NOMO-1 treated with dmso at 0.1 percent for 144 hours (cell line): ENCODE data around the gene OST4.

Source experiments
- DNase-seq: peaks from one replicate; lab custom pipeline; 2025; ENCODE audit not compliant: unreplicated experiment; lab: John Stamatoyannopoulos, UW

The OST4 gene

DNA sequence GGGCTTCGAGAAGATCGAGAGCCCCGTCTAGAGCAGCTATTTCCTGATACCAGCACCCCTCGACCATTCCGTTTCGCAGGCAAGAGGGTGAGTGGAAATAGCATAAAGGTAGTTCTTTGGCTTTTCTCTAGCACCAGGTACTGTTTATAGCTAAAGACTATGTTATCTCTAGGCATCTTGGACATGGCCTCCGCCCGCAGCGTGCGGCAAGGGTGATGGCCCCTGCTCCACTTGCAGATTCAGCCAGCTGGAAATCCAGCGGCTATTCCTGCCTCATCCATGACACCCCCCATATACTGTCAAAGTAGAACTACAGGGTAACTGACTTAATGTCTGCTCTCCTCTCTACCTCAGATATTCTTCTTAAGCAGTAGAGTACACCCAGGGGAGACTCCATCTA lies 16.7 kb downstream of the OST4 start:
- DNase-seq = no peak

DNA sequence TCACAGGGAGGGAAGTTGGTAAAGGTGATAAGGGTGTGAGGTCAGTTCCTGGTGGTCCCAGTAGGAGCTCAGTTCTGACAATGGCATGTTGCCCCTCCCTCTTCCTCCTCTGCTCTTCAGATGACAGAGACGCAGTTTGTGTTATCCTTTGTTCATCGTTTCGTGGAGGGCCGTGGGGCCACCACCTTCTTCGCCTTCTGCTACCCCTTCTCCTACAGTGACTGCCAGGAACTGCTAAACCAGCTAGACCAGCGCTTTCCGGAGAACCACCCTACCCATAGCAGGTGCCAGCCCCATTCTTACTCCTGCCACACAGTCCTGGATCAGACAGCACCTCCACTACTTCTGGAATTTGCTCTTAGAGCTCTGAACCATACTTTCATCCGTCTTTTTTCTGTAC lies 17.7 kb downstream of the OST4 start:
- DNase-seq = no peak

DNA sequence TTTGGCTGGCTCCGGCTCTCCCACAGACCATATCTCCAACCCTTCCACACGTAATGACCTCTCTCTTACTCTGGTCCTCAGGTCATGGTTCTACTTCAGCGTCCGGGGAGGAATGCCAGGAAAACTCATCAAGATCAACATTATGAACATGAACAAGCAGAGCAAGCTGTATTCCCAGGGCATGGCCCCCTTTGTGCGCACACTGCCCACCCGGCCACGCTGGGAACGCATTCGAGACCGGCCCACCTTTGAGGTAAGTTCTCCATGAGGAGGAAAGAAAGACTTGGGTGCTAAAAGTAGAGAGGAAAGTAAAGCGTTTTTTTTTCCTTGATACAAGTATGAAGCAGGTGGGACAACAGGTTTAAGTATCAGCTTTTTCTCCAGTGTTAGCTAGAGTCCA lies 18.1 kb downstream of the OST4 start:
- no peak for DNase-seq

- no peak for DNase-seq
Measured at GRCh38 chr2:27051902-27052645, 19.4 kb downstream of the OST4 start.

GRCh38 chr2:27050996-27051901 lies 20.2 kb downstream of the OST4 start, which contains the start of gene AGBL5:
AGBL5 (plus strand) TSS chr2:27051668; CDS start chr2:27052959, 1,291 bp downstream.
- peak; percentile 90 for DNase-seq

- DNase-seq = peak; percentile 85
Measured at GRCh38 chr2:27050281-27050995, 21.0 kb downstream of the OST4 start.

- peak; percentile 14 for DNase-seq
Measured at GRCh38 chr2:27049422-27050280, 21.8 kb downstream of the OST4 start.

GRCh38 chr2:27042985-27043634 lies 28.3 kb downstream of the OST4 start:
- DNase-seq = no peak

GRCh38 chr2:27042159-27042661 lies 29.2 kb downstream of the OST4 start:
- no peak for DNase-seq

DNA sequence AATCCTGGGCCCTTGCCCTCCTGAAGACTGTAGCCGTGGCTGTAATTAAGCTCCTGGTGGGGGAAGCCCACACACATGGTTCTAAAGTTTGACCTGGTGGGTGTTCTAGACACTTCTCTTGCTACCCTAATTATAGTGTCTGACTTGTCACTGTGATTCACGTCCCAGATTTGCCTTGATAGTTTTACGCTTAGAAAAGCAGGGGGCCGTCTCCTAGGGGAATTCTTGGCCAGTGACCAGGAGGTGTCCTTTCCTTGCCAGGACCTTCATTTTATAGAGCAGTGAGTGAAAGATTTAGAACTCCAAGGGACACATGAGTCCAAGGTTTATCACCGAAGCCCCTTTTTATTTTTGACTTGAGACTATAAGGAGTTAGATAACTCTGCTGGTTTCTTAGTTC lies 29.7 kb downstream of the OST4 start:
- DNase-seq = no peak

GRCh38 chr2:27040282-27040681 lies 31.2 kb downstream of the OST4 start:
- DNase-seq = no peak

GRCh38 chr2:27039871-27040270 lies 31.6 kb downstream of the OST4 start:
- no peak for DNase-seq

GRCh38 chr2:27039426-27039825 lies 32.0 kb downstream of the OST4 start:
- no peak for DNase-seq

DNA sequence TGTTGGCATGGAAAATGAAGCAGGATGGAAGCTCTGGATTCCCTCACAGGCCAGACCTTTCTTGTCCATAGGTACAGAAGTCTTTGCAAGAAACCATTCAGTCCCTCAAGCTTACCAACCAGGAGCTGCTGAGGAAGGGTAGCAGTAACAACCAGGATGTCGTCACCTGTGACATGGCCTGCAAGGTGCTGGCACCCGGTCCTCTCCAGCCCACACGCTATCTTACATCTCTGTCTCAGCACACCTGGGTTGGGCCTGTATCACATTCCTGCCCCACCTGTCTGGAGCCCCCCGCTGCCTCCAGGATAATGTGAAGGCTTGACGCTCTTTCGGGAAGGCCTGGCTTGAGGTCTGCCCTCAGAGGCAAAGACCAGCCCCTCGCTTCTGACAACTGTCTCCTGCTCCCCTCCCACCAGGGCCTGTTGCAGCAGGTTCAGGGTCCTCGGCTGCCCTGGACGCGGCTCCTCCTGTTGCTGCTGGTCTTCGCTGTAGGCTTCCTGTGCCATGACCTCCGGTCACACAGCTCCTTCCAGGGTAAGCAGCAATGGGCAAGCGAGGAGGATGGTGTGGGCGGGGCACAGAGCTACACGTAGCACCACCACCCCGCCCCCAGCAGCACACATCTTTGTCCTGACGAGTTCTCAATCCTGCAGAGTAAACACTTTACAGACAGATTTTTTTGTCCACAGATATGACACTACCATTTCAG lies 32.7 kb downstream of the OST4 start:
- DNase-seq = no peak

DNA sequence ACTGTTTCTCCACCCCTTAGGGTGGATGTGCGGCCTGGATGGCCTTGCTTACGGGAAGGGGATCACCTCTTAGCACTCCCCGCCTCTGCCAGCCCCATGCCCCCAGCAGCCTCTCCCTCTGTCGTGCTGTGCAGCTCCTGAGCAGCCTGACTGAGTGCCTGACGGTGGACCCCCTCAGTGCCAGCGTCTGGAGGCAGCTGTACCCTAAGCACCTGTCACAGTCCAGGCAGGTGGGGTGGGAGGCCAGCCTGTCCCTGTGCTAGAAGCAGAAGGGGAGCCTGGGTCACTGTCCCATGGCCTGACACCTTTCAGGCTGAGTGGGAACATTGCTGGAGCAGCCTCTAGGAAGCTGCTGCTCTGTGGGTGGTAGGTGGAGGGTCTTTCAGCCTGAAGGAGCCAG lies 33.4 kb downstream of the OST4 start:
- DNase-seq = no peak

DNA sequence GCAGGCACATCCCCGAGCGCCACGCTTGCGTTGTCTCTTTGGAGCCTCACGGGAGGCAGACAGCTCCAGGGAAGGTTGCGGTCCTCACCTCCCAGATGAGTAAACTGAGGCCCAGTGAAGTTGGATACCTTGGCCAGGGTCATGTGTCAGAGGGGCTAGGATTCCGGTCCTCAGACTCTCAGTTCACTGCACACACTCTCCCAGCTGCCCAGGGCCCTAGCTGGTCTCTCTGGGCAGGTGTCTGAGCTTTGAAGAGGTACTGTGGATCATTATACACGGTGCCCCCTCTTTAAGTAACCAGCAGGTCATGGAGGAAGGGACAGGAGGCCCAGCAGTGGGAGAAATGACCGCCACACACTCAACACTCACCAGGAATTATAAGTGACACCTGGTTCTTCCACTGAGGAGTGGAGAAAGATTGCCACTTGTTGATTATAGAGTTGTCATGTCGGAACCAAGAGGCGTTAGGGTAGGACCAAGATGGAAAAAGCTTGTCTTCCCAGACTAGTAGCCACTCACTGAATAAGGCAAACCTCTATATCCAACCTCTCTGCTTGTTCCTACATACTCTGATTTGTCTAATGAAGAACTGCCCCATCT lies 38.1 kb downstream of the OST4 start:
- DNase-seq = no peak

DNA sequence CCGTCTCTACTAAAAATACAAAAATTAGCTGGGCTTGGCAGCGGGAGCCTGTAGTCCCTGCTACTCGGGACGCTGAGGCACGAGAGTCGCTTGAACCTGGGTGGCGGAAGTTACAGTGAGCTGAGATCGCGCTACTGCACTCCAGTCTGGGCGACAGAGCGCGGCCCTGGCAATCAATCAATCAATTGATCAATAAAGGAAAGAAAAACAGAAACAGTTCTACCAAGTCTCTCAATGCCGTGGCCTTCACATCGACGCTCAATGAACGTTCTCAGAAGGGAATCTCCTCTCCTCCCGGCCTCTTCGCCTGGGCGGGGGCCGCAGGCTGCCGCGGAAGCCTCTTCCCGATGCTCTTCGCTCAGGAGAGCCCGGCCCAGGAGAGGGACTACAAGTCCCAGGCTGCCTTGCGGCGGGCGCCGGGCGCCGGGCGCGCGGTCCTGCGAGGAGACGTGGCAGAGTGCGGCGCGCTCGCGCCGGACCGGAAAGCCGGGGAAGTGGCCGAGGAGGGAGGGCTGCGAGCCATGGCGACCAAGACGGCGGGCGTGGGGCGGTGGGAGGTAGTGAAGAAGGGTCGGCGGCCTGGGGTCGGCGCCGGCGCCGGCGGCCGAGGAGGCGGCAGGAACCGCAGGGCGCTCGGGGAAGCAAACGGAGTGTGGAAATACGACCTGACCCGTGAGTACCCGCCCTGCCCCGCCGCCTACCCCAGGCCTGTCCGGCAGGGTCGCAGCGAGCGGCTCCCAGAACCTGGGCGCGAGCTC lies 38.8 kb downstream of the OST4 start, which contains the start of gene TMEM214:
Gene TMEM214, plus strand, starts transcription at position 471 of the 758 bp plus-strand sequence. Its CDS starts 51 bp downstream, at position 522.
- peak; percentile 76 for DNase-seq

- DNase-seq = no peak
Measured at GRCh38 chr2:27029051-27029450, 42.4 kb downstream of the OST4 start.
